ENCODE measurements around the gene TBC1D22A. TPM values are rescaled to one million over a fixed set of nuclear protein-coding genes. Genes with fewer than 3 reads are reported as not detected.
A peak's percentile ranks its signal among the peaks of the same experiment; 100 is the strongest.

TBC1D22A gene
- total RNA-seq, 3 donors from 2014 or later, result 19.0 to 23.6 (median 23.6) TPM

DNA sequence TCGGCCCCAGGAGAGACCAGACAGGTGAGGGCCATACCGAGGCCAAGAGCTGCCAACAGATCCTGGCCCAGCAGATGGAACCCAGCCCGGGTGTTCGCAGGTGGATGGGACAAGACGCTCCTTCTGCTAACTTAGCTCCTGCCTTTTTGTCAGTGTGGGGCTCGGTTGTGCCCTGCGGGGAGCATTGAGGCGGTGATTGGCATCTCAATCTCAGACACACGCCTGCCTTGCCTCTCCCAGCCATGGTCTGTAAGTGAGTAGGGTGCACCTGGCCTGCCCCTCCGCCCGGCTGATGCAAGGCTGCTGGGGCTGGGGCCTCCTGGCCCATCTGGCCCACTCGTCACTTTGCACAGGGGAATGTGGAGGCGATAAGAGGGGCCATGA, 350.1 kb downstream of the TBC1D22A start:
- intact Hi-C loops (cut with DNase I; ENCODE audit: low total_unique reads), result no loop called here
- no peak for DNase-seq (ENCODE audit: low spot score in 2 of 2)
- no peak for TF ChIP-seq POLR2A (IDR thresholded peaks at IDR 0.05)
- Histone ChIP-seq H3K4me1 (no peaks in the 10 kb centered on the region), H3K4me3 (no peak overlapping the region), H3K36me3 (no peaks in the 10 kb centered on the region), H3K27ac (no peak overlapping the region), H3K27me3 (no peaks in the 10 kb centered on the region), H3K9me3 (no peaks in the 10 kb centered on the region)

DNA sequence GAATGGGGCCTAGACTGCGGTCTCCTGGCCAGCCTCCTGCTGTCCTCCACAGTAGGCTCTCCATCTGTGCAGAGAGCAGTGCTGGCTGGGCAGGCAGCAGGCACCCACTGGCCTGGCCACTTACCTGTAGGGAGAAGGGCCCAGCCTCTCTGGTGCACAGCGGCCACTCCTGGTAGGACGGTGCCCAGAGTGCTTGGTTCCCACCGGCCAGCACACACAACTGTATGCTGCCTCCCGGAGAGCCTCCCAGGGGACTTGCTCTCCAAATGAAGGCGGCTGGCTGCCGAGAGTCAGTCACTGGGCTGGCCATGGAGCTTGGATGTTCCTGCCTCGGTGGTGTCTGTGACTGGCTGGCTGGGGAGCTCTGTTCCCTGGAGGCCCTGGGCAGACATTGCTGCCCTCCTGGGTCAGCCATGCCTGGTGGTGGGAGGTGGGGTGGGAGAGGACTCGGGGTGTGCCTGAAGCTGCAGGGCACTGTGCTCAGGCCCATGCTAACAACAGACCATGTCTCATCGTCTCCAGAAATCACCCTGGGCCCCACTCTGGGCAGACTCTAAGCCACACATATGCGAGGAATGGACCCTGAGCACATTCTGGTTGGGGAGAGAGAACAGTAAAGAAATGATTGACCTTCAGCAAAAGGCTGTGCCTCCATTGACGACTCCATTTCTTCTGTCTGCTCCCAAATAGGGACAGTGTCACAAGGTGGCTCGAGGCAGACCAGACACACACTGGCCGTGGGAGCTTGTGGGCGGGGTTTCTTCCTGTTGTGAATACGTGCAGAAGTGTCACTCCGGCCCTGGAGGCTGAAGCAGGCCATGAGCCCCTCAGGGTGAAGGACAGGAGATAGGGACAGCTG, 350.8 kb downstream of the TBC1D22A start:
- peak in 1 of 2 donors; percentile 47 for DNase-seq (ENCODE audit: low spot score in 2 of 2)
- no peaks in the 10 kb centered on the region for H3K4me1 ChIP-seq
- intact Hi-C loops (cut with DNase I; ENCODE audit: low total_unique reads), result no loop called here
- H3K36me3 ChIP-seq, result no peaks in the 10 kb centered on the region
- no peaks in the 10 kb centered on the region for H3K9me3 ChIP-seq
- H3K4me3 ChIP-seq, result no peak overlapping the region
- H3K27me3 ChIP-seq, result no peaks in the 10 kb centered on the region
- no peak for TF ChIP-seq POLR2AphosphoS5 (IDR thresholded peaks at IDR 0.05)
- TF ChIP-seq POLR2A (IDR thresholded peaks at IDR 0.05), result no peak
- TF ChIP-seq, protein P1, sequence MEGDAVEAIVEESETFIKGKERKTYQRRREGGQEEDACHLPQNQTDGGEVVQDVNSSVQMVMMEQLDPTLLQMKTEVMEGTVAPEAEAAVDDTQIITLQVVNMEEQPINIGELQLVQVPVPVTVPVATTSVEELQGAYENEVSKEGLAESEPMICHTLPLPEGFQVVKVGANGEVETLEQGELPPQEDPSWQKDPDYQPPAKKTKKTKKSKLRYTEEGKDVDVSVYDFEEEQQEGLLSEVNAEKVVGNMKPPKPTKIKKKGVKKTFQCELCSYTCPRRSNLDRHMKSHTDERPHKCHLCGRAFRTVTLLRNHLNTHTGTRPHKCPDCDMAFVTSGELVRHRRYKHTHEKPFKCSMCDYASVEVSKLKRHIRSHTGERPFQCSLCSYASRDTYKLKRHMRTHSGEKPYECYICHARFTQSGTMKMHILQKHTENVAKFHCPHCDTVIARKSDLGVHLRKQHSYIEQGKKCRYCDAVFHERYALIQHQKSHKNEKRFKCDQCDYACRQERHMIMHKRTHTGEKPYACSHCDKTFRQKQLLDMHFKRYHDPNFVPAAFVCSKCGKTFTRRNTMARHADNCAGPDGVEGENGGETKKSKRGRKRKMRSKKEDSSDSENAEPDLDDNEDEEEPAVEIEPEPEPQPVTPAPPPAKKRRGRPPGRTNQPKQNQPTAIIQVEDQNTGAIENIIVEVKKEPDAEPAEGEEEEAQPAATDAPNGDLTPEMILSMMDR (IDR thresholded peaks at IDR 0.05), result no peak
- H3K27ac ChIP-seq, result no peak overlapping the region

DNA sequence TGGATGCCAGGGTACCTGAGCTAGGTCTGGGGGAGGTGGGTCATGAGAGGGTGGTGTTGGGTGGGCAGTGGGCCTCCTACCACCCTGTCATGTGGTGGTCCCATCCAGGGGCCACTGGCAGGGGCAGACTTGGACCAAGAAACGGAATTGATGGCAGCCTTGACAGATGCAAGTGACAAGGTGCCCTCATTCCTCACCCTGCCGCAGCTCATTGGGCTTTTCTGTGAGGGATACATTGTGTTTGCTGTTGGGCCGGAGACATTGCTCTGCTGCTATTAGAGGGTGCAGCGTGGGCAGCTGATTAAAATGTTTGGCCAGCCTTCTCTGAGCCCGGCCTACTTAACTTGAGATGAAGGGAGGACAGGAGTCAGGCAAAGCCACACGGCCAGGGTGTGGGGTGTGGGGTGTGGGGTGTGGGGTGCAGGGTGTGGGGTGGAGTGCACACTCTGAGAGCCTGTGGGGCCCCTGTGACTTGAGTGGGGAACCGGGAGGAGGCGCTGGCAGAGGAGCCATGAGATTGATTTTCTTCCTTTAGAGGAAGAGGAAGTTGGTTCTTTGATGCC, 351.5 kb downstream of the TBC1D22A start:
- no peak overlapping the region for H3K27ac ChIP-seq
- no peaks in the 10 kb centered on the region for H3K27me3 ChIP-seq
- no peak for TF ChIP-seq POLR2A (IDR thresholded peaks at IDR 0.05)
- TF ChIP-seq, protein P1 (IDR thresholded peaks at IDR 0.05), result no peak
- DNase-seq (ENCODE audit: low spot score in 2 of 2), result peak in 1 of 2 donors; percentile 45
- intact Hi-C loops (cut with DNase I; ENCODE audit: low total_unique reads), result no loop called here
- no peaks in the 10 kb centered on the region for H3K36me3 ChIP-seq
- H3K9me3 ChIP-seq, result no peaks in the 10 kb centered on the region
- H3K4me3 ChIP-seq, result no peak overlapping the region
- H3K4me1 ChIP-seq, result no peaks in the 10 kb centered on the region

DNA sequence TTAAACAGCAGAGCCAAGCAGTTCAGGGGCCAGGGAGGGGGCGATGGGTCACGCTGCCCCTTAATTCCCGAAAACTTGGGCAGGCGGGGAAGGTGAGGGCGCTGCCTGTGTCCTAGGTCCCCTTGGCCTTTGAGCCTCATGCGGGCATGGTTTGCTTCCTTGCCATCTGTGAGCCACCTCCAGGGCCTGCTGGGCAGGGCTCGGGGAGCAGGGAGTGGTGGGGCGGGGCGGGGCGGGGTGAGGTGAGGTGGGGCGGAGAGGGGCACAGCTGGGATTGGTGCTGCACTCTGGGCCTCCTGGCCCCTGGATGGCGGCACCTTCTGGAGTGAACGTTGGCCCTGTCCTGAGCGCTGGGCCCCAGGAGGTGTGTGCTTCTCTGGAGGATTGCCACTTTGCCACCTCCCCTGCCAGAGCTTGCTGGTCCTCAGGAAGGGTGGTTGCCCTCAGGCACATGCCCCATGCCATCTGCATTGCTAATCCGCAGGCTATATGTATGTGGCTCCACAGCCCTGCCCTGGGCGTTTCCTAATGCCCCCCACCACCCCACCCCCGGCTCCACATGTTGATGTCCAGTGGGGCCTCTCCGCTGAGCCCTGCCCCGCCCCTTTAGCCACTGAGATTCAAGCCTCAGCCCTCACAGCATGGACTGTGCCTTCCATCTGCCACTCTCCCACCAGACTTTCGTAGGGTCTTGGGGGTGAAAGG, 352.5 kb downstream of the TBC1D22A start:
- TF ChIP-seq POLR2AphosphoS5 (IDR thresholded peaks at IDR 0.05), result no peak
- TF ChIP-seq POLR2A (IDR thresholded peaks at IDR 0.05), result no peak
- TF ChIP-seq, protein P1 (IDR thresholded peaks at IDR 0.05), result no peak
- intact Hi-C loops (cut with DNase I; ENCODE audit: low total_unique reads), result no loop called here
- Histone ChIP-seq H3K9me3 (no peaks in the 10 kb centered on the region), H3K4me3 (no peak overlapping the region), H3K27ac (no peak overlapping the region), H3K4me1 (no peaks in the 10 kb centered on the region), H3K27me3 (no peaks in the 10 kb centered on the region), H3K36me3 (no peaks in the 10 kb centered on the region)
- DNase-seq (ENCODE audit: low spot score in 2 of 2), result peak in 1 of 2 donors; percentile 35

DNA sequence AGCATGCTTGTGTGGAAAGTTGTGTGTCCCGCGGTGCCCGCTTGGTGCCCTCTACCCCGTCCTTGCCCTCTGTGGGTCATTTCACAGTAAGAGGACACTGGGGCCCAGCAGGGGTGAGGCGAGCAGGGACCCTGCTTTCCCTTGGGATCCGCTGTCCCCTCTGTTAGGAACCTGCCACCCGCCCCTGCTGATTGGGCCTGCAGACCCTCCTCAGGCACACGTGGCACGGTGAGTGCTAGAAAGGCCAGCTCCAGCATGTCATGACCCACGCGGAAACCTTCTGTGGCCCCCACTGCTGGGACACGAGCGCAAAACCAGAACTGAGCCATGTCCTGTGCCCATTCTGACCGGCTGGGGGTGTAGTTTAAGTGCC, 353.1 kb downstream of the TBC1D22A start:
- intact Hi-C loops (cut with DNase I; ENCODE audit: low total_unique reads), result no loop called here
- H3K4me1 ChIP-seq, result no peaks in the 10 kb centered on the region
- no peaks in the 10 kb centered on the region for H3K27me3 ChIP-seq
- DNase-seq (ENCODE audit: low spot score in 2 of 2), result peak in 1 of 2 donors; percentile 38
- TF ChIP-seq POLR2A (IDR thresholded peaks at IDR 0.05), result no peak
- TF ChIP-seq, protein P1 (IDR thresholded peaks at IDR 0.05), result no peak
- no peak for TF ChIP-seq POLR2AphosphoS5 (IDR thresholded peaks at IDR 0.05)
- H3K27ac ChIP-seq, result no peak overlapping the region
- no peaks in the 10 kb centered on the region for H3K9me3 ChIP-seq
- H3K4me3 ChIP-seq, result no peak overlapping the region
- no peaks in the 10 kb centered on the region for H3K36me3 ChIP-seq
